Activated CD8-positive, alpha-beta T cell treated with anti-CD3 and anti-CD28 coated beads for 36 hours (primary cell): ENCODE results near the gene CHST15. TPM values are rescaled to one million over a fixed set of nuclear protein-coding genes. Genes with fewer than 3 reads are reported as not detected.

Source experiments
- ATAC-seq: fragments of 200-7000 bp; cut with Tn5 transposase; one replicate; pipeline ENCODE4 v1.10.0; 2021; ENCODE audit warnings: mild to moderate bottlenecking, moderate library complexity
- CTCF ChIA-PET: fragments of 350-600 bp; sonication (Branson Sonifier 250); formaldehyde crosslinking; loops from one replicate; lab custom pipeline; 2021; ENCODE audit warnings: antibody characterized with exemption; lab: Charles Lee
- POLR2A ChIA-PET: fragments of 350-600 bp; sonication (Branson Sonifier 250); formaldehyde crosslinking; loops from one replicate; lab custom pipeline; 2021; ENCODE audit warnings: antibody characterized with exemption; lab: Charles Lee
- DNase-seq: peaks from one replicate; pipeline ENCODE4 v3.0.0-alpha.2; 2020
- H3K27ac Mint-ChIP-seq: one replicate; pipeline ENCODE4 v1.8.0; 2021; ENCODE audit warnings: mild to moderate bottlenecking, mixed read lengths
- H3K27me3 Mint-ChIP-seq: one replicate; pipeline ENCODE4 v1.8.0; 2021; ENCODE audit warnings: mixed read lengths
- H3K36me3 Mint-ChIP-seq: one replicate; pipeline ENCODE4 v1.8.0; 2021; ENCODE audit warnings: low read depth, mixed read lengths
- H3K4me1 Mint-ChIP-seq: one replicate; pipeline ENCODE4 v1.8.0; 2021; ENCODE audit warnings: low read depth, mixed read lengths
- H3K4me3 Mint-ChIP-seq: one replicate; pipeline ENCODE4 v1.8.0; 2021; ENCODE audit warnings: mild to moderate bottlenecking, moderate library complexity, mixed read lengths
- H3K9me3 Mint-ChIP-seq: one replicate; pipeline ENCODE4 v1.8.0; 2021; ENCODE audit warnings: mixed read lengths
- CTCF ChIP-seq: fragments of 200-600 bp; IDR thresholded peaks from one replicate; pipeline ENCODE4 v1.8.0; 2022; ENCODE audit warnings: antibody characterized with exemption, mild to moderate bottlenecking
- intact Hi-C: fragments of 100-400 bp; cut with micrococcal nuclease; formaldehyde crosslinking; loops from one replicate; pipeline ENCODE4 v1.10.0; 2022
- total RNA-seq, 2 experiments: library from RNA; stranded (reverse); gene quantifications; one replicate each; pipeline ENCODE4 v1.2.3, GENCODE V29; 2021

CHST15 gene
- total RNA-seq, 2 experiments from 2014 or later = 0.36 to 0.81 TPM

GRCh38 chr10:124012583-124012982, 80.8 kb downstream of the CHST15 start:
- DNase-seq (no peak), ATAC-seq (no peak)
- no peaks in the 10 kb centered on the region for H3K36me3 Mint-ChIP-seq
- H3K9me3 Mint-ChIP-seq = peaks cover 8% of the 10 kb centered on the region
- TF ChIP-seq CTCF = no peak
- CTCF ChIA-PET = no interaction called here
- POLR2A ChIA-PET = no interaction called here
- intact Hi-C loops = no loop called here
- H3K27ac Mint-ChIP-seq = no peak overlapping the region
- no peak overlapping the region for H3K4me3 Mint-ChIP-seq
- no peaks in the 10 kb centered on the region for H3K27me3 Mint-ChIP-seq
- H3K4me1 Mint-ChIP-seq = no peaks in the 10 kb centered on the region

GRCh38 chr10:124012066-124012465, 81.3 kb downstream of the CHST15 start:
- Mint-ChIP-seq H3K4me1 (no peaks in the 10 kb centered on the region), H3K36me3 (no peaks in the 10 kb centered on the region), H3K4me3 (no peak overlapping the region), H3K9me3 (peaks cover 8% of the 10 kb centered on the region), H3K27ac (no peak overlapping the region), H3K27me3 (no peaks in the 10 kb centered on the region)
- intact Hi-C loops = no loop called here
- DNase-seq (no peak), ATAC-seq (no peak)
- ChIA-PET CTCF (no interaction called here), POLR2A (no interaction called here)
- TF ChIP-seq CTCF = no peak

GRCh38 chr10:124011464-124011863, 81.9 kb downstream of the CHST15 start:
- peaks cover 8% of the 10 kb centered on the region for H3K9me3 Mint-ChIP-seq
- no peaks in the 10 kb centered on the region for H3K36me3 Mint-ChIP-seq
- no peak overlapping the region for H3K27ac Mint-ChIP-seq
- no peak for TF ChIP-seq CTCF
- POLR2A ChIA-PET = no interaction called here
- no peaks in the 10 kb centered on the region for H3K27me3 Mint-ChIP-seq
- ATAC-seq (no peak), DNase-seq (no peak)
- intact Hi-C loops = no loop called here
- H3K4me3 Mint-ChIP-seq = no peak overlapping the region
- H3K4me1 Mint-ChIP-seq = no peaks in the 10 kb centered on the region
- CTCF ChIA-PET = interaction anchor here (1.8 kb wide), 1 partner anchor 377 kb away, joined by 5 read pairs; no protein-coding TSS in a partner anchor

- peaks cover 8% of the 10 kb centered on the region for H3K9me3 Mint-ChIP-seq
- H3K27me3 Mint-ChIP-seq = no peaks in the 10 kb centered on the region
- ATAC-seq (no peak), DNase-seq (no peak)
- no peak overlapping the region for H3K4me3 Mint-ChIP-seq
- no peak for TF ChIP-seq CTCF
- no peak overlapping the region for H3K27ac Mint-ChIP-seq
- POLR2A ChIA-PET = interaction anchor here (0.6 kb wide), 1 partner anchor 12 kb away, joined by 3 read pairs; no protein-coding TSS in a partner anchor
- no peaks in the 10 kb centered on the region for H3K4me1 Mint-ChIP-seq
- no peaks in the 10 kb centered on the region for H3K36me3 Mint-ChIP-seq
- CTCF ChIA-PET = interaction anchor here (1.8 kb wide), 1 partner anchor 378 kb away, joined by 5 read pairs; no protein-coding TSS in a partner anchor
- intact Hi-C loops = no loop called here
These were observed 82.8 kb downstream of the CHST15 start for GRCh38 chr10:124010563-124011131.

- Mint-ChIP-seq H3K36me3 (no peaks in the 10 kb centered on the region), H3K27me3 (no peaks in the 10 kb centered on the region), H3K27ac (no peak overlapping the region), H3K9me3 (peaks cover 8% of the 10 kb centered on the region), H3K4me1 (no peaks in the 10 kb centered on the region), H3K4me3 (no peak overlapping the region)
- ChIA-PET POLR2A (interaction anchor here (0.6 kb wide), 1 partner anchor 11 kb away, joined by 3 read pairs; no protein-coding TSS in a partner anchor), CTCF (interaction anchor here (1.8 kb wide), 1 partner anchor 379 kb away, joined by 5 read pairs; no protein-coding TSS in a partner anchor)
- DNase-seq (no peak), ATAC-seq (no peak)
- intact Hi-C loops = no loop called here
- TF ChIP-seq CTCF = no peak
These were observed 83.4 kb downstream of the CHST15 start for GRCh38 chr10:124010024-124010423.
